OCI-LY1 (cell line): ENCODE measurements around the gene GIGYF1.

Source experiments
- EZH2 ChIP-seq: fragments of 200-600 bp; sonication (generic), shearing (Covaris generic); IDR thresholded peaks from 2 replicates; pipeline ENCODE4 v1.8.0; 2017; ENCODE audit warnings: borderline replicate concordance, mixed run types, mild to moderate bottlenecking, antibody characterized with exemption, low read length, moderate library complexity, mixed read lengths
- TF ChIP-seq, protein P1 (sequence below): fragments of 200-600 bp; sonication (generic), shearing (Covaris generic); IDR thresholded peaks from 2 replicates; pipeline ENCODE4 v1.5.1; 2017; ENCODE audit warnings: mild to moderate bottlenecking, antibody characterized with exemption, low read length, moderate library complexity, mixed read lengths

DNA sequence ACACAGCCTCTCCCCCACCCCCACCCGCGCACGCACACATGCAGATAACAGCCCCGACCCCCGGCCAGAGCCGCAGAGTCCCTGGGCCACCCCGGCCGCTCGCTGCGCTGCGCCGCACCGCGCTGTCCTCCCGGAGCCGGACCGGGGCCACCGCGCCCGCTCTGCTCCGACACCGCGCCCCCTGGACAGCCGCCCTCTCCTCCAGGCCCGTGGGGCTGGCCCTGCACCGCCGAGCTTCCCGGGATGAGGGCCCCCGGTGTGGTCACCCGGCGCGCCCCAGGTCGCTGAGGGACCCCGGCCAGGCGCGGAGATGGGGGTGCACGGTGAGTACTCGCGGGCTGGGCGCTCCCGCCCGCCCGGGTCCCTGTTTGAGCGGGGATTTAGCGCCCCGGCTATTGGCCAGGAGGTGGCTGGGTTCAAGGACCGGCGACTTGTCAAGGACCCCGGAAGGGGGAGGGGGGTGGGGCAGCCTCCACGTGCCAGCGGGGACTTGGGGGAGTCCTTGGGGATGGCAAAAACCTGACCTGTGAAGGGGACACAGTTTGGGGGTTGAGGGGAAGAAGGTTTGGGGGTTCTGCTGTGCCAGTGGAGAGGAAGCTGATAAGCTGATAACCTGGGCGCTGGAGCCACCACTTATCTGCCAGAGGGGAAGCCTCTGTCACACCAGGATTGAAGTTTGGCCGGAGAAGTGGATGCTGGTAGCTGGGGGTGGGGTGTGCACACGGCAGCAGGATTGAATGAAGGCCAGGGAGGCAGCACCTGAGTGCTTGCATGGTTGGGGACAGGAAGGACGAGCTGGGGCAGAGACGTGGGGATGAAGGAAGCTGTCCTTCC is 26.8 kb upstream of the GIGYF1 start:
- TF ChIP-seq, protein P1, sequence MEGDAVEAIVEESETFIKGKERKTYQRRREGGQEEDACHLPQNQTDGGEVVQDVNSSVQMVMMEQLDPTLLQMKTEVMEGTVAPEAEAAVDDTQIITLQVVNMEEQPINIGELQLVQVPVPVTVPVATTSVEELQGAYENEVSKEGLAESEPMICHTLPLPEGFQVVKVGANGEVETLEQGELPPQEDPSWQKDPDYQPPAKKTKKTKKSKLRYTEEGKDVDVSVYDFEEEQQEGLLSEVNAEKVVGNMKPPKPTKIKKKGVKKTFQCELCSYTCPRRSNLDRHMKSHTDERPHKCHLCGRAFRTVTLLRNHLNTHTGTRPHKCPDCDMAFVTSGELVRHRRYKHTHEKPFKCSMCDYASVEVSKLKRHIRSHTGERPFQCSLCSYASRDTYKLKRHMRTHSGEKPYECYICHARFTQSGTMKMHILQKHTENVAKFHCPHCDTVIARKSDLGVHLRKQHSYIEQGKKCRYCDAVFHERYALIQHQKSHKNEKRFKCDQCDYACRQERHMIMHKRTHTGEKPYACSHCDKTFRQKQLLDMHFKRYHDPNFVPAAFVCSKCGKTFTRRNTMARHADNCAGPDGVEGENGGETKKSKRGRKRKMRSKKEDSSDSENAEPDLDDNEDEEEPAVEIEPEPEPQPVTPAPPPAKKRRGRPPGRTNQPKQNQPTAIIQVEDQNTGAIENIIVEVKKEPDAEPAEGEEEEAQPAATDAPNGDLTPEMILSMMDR = no peak
- TF ChIP-seq EZH2 = no peak
